ENCODE measurements around the gene GAS6.

DNA sequence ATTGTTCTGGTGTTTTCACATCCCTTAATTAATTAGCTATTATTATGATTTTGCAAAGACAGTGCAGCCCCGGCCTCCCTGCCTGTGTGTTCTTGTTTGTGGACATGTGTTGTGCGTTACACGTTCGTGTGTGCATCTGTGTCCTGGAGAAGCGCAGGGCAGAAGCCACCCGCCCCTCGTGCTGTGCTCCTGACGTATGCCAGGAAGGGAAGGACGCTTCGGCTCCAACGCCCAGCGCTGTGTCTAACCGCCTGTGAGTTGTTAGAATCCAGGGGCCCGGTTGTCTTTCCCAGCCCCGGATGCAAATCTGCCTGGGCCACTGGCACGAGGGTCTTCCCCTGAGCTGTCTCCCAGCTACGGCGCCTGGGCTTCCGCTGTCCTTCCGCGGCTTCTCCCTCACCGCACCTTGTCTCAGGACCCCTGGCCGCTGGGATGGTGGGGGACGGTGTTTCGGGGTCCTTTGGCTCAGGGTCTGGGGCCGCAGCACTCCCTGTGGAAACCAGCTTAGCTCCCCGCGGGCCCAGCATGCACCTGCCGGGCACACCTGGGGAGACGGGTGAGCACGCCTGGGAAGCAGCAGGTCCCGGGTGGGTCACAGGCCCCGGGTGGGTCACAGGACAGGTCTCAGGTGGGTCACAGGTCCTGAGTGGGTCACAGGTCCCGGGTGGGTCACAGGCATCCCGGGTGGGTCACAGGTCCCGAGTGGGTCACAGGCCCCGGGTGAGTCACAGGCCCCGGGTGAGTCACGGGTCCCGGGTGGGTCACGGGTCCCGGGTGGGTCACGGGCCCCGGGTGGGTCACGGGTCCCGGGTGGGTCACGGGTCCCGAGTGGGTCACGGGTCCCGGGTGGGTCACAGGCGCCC, 51.5 kb downstream of the GAS6 start:
- TF ChIP-seq CTCF (conservative IDR thresholded peaks at IDR 0.05; ENCODE audit: low read depth, low read length) (no peak), EZH2 (IDR thresholded peaks at IDR 0.05; ENCODE audit: low read length, unreplicated experiment) (no peak), EZH2phosphoT487 (IDR thresholded peaks at IDR 0.05; ENCODE audit: borderline replicate concordance, low read length) (no peak)
